HL-60 (cell line): Measurements from ENCODE around the gene DOC2A.
"Not testable (repeated sequence)": the region's sequence is repeated elsewhere in the genome, so short reads cannot be mapped to it uniquely, and the experiment has no call there.

ENCODE experiments used
- DNase-seq, 2 experiments: peaks; one replicate each; pipeline ENCODE4 v3.0.0-alpha.2; 2010 to 2020; ENCODE audit warnings: low read depth in 1 of 2, low spot score in 1 of 2
- H3K27ac ChIP-seq: fragments of 250-450 bp; sonication (Bioruptor Pico); replicated peaks from 2 replicates; pipeline ENCODE4 v1.5.1; 2020; ENCODE audit warnings: mild to moderate bottlenecking, moderate library complexity
- H3K27me3 ChIP-seq: fragments of 250-450 bp; sonication (Bioruptor Pico); 2 replicates; pipeline ENCODE4 v1.5.1; 2021; ENCODE audit warnings: mild to moderate bottlenecking, moderate library complexity; ENCODE audit not compliant: insufficient read depth, poor library complexity, severe bottlenecking
- H3K4me3 ChIP-seq: replicated peaks from 2 replicates; pipeline ENCODE4 v1.5.1; 2011; ENCODE audit warnings: mild to moderate bottlenecking, control low read depth, low read length; ENCODE audit not compliant: insufficient read depth
- GABPA ChIP-seq: IDR thresholded peaks from 2 replicates; pipeline ENCODE4 v1.6.1; 2012; ENCODE audit warnings: low read depth
- POLR2AphosphoS5 ChIP-seq: IDR thresholded peaks from 2 replicates; pipeline ENCODE4 v1.6.1; 2012; ENCODE audit warnings: low read depth
- SPI1 ChIP-seq: IDR thresholded peaks from 2 replicates; pipeline ENCODE4 v1.6.1; 2012; ENCODE audit warnings: low read depth, mild to moderate bottlenecking, borderline replicate concordance
- TF ChIP-seq, protein P1 (sequence below): IDR thresholded peaks from one replicate; pipeline ENCODE4 v1.5.1; 2011; ENCODE audit warnings: low read length, control low read depth, inconsistent platforms; ENCODE audit not compliant: insufficient read depth
- TF ChIP-seq, protein P2 (sequence below): IDR thresholded peaks from 2 replicates; pipeline ENCODE4 v1.6.1; 2012; ENCODE audit warnings: low read depth; ENCODE audit not compliant: insufficient replicate concordance

DOC2A gene

DNA sequence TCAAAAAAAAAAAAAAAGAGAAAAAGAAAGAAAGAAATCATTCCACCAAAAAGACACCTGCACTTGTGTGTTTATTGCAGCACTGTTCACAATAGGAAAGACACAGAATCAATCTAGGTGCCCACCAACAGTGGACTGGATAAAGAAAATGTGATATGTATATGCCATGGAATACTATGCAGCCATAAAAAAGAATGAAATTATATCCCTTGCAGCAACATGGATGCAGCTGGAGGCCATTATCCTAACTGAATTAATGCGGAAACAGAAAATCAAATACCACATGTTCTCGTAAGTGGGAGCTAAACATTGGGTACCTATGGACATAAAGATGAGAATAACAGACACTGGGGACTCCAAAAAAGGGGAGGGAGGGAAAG lies 6.4 kb upstream of the DOC2A start:
- Histone ChIP-seq H3K27ac (no peak overlapping the region), H3K27me3 (no peaks in the 10 kb centered on the region), H3K4me3 (no peak overlapping the region)
- DNase-seq = no peak
- TF ChIP-seq POLR2AphosphoS5 = no peak
- TF ChIP-seq, protein P1, sequence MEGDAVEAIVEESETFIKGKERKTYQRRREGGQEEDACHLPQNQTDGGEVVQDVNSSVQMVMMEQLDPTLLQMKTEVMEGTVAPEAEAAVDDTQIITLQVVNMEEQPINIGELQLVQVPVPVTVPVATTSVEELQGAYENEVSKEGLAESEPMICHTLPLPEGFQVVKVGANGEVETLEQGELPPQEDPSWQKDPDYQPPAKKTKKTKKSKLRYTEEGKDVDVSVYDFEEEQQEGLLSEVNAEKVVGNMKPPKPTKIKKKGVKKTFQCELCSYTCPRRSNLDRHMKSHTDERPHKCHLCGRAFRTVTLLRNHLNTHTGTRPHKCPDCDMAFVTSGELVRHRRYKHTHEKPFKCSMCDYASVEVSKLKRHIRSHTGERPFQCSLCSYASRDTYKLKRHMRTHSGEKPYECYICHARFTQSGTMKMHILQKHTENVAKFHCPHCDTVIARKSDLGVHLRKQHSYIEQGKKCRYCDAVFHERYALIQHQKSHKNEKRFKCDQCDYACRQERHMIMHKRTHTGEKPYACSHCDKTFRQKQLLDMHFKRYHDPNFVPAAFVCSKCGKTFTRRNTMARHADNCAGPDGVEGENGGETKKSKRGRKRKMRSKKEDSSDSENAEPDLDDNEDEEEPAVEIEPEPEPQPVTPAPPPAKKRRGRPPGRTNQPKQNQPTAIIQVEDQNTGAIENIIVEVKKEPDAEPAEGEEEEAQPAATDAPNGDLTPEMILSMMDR = no peak
- TF ChIP-seq GABPA = no peak
- TF ChIP-seq, protein P2, sequence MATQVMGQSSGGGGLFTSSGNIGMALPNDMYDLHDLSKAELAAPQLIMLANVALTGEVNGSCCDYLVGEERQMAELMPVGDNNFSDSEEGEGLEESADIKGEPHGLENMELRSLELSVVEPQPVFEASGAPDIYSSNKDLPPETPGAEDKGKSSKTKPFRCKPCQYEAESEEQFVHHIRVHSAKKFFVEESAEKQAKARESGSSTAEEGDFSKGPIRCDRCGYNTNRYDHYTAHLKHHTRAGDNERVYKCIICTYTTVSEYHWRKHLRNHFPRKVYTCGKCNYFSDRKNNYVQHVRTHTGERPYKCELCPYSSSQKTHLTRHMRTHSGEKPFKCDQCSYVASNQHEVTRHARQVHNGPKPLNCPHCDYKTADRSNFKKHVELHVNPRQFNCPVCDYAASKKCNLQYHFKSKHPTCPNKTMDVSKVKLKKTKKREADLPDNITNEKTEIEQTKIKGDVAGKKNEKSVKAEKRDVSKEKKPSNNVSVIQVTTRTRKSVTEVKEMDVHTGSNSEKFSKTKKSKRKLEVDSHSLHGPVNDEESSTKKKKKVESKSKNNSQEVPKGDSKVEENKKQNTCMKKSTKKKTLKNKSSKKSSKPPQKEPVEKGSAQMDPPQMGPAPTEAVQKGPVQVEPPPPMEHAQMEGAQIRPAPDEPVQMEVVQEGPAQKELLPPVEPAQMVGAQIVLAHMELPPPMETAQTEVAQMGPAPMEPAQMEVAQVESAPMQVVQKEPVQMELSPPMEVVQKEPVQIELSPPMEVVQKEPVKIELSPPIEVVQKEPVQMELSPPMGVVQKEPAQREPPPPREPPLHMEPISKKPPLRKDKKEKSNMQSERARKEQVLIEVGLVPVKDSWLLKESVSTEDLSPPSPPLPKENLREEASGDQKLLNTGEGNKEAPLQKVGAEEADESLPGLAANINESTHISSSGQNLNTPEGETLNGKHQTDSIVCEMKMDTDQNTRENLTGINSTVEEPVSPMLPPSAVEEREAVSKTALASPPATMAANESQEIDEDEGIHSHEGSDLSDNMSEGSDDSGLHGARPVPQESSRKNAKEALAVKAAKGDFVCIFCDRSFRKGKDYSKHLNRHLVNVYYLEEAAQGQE = no peak
- TF ChIP-seq SPI1 = no peak

DNA sequence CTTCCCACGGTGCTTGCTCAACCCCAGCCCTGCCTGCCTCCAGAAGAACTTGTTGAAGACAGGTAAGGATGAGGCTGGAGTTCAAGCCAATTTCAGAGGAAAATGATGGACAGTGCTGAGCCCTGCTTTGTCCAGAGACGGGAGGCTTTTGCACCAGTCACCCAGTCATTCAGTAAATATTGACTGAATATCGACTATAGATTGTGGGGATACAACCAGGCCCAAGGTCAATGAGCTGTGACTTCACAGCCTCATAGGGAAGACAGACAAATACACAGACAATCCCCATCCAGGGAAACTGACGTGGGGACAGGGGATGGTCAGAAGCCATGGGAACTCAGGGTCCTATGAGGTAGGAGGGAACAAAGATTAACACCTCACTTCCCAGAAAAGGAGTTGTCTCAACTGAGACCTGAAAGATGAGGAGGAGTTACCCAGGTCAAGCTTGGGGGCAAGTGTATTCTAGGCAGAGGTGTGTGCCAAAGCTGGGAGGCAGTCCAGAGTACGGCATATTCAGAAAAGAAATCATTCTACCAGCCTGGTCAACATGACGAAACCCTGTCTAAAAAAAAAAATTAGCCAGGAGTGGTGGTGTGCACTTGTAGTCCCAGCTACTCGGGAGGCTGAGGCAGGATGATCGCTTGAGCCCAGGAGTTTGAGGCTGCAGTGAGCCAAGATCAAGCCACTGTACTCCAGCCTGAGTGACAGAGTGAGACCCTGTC lies 5.9 kb upstream of the DOC2A start:
- no peaks in the 10 kb centered on the region for H3K27me3 ChIP-seq
- TF ChIP-seq GABPA (no peak), SPI1 (no peak), POLR2AphosphoS5 (no peak)
- TF ChIP-seq, protein P2 = no peak
- TF ChIP-seq, protein P1 = no peak
- H3K27ac ChIP-seq = no peak overlapping the region
- no peak overlapping the region for H3K4me3 ChIP-seq
- no peak for DNase-seq

- H3K27ac ChIP-seq, H3K4me3 ChIP-seq, DNase-seq, H3K27me3 ChIP-seq: not testable (repeated sequence)
Measured at GRCh38 chr16:30015450-30015849, 4.6 kb upstream of the DOC2A start.

DNA sequence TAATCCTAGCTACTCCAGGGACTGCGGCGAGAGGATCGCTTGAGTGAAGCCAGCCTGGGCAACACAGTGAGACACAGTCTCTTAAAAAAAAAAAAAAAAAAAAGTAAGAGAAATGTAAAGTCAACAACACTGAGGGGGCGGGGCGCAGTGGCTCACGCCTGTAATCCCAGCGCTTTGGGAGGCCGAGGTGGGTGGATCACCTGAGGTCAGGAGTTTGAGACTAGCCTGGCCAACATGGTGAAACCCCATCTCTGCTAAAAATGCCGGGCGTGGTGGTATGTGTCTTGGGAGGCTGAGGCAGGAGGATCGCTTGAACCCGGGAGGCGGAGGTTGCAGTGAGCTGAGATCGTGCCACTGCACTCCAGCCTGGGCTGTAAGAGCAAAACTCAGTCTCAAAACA lies 1.8 kb upstream of the DOC2A start:
- not testable (repeated sequence) for H3K27me3 ChIP-seq, H3K27ac ChIP-seq, DNase-seq, H3K4me3 ChIP-seq
